Stimulated activated CD8-positive, alpha-beta memory T cell treated with anti-CD3 and anti-CD28 coated beads, Interleukin-12 subunit alpha, Interleukin-12 subunit beta, amount 100 ng/mL, for 24 hours (primary cell): ENCODE data around the gene ARHGAP10.

Source experiments
- DNase-seq: peaks from one replicate; pipeline ENCODE4 v3.0.0-alpha.2; 2020; ENCODE audit errors: extremely low read depth

Gene ARHGAP10

GRCh38 chr4:147732518-147733235 is 789 bp downstream of the ARHGAP10 start:
- no peak for DNase-seq

GRCh38 chr4:147733716-147734344 is 1.9 kb downstream of the ARHGAP10 start:
- DNase-seq: no peak

DNA sequence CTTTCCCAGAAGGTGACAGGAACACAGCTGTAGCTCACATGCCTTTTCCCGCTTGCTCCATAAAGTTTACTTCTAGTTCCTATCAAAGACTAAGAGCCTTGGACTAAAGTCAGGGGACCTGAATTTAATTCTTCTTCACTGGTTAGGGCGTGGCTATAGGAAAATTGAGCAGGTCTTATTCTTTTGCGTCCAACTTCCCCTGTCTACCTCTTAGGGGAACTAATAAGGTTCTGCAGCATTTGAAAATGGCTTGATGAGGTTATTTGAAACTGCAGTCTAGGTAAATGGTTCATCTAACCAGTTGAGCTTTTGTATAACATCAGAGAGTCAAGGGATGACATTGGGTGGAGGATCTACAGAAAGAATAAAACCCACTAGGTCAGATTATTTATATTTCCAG is 2.6 kb downstream of the ARHGAP10 start:
- no peak for DNase-seq

DNA sequence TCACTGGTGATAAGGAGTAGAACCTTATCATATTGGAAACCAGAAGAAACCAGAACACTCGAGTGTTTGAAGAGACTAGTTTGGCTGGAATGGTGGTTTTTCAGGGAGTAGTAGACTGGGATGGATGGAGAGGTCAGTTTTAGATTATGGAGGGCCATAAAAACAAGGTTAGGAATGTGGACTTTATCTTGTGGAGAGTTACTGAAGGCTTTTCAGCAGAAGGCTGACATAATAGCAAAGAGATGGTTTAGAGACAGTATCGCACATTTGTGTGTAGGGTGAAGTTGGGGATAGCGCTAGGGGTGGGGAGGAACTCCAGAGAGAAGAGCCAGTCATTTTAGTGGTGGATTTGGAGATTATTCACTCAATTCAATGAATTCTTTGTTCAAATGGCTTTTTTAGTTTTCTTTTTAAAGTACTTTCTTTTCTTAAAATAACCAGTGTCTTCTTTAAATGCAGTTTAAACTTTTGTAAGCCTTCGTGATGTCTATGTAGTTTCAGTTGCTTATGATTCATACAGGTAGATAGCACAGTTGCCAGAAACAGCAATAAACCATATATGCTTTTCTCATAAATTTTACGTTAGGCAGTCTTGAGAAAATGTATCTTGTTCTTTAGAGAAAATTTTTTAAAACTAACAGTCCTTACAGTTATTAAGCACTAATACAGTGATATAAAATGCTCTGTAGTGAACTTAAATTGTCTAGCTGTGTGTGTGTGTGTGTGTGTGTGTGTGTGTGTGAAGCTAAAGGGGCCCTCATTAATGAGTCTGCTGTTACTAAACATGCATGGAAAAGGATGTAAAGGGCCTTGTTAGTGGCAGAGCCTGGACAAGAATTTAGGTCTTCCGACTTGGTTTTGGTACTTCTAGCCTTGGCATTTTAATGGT is 3.8 kb downstream of the ARHGAP10 start:
- DNase-seq: no peak

DNA sequence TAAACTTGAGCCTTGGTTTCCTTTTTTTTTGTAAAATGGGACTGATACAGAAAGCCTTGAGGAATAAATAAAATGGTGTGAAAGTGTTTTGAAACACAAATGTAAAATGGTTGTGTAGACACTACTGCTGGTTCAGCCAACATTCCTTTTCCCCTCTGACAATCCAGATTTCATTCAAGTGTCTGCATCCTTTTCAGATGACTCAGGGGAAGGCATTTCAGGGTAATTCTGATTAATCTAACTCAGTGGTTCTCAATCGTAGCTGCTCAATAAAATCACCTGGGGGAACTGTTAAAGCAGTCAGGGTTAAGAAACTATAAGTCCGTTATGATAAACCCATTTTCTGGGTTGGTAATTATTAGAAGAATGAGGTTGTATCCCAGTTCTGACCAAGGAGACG is 4.6 kb downstream of the ARHGAP10 start:
- DNase-seq: no peak

DNA sequence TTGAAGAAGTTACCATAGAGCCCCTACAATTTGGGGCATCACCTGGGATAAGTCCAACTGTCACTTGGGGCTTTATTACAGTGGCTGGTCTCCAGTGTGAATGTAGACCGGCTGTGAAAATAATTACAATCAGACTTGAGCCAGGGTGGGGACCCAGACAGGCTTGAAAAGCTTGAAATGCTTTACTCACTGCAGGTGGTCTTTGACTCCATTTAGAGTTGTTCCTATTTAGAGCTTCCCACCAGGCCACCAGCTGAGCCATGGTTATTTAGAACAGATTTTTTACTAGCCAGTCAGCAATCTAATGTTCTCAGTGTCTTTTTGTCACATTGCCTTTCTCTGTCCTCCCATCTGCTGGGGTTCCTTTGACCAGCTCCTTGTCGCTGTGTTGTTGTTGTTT is 5.7 kb downstream of the ARHGAP10 start:
- no peak for DNase-seq

GRCh38 chr4:147739239-147739823 is 7.4 kb downstream of the ARHGAP10 start:
- DNase-seq: no peak

DNA sequence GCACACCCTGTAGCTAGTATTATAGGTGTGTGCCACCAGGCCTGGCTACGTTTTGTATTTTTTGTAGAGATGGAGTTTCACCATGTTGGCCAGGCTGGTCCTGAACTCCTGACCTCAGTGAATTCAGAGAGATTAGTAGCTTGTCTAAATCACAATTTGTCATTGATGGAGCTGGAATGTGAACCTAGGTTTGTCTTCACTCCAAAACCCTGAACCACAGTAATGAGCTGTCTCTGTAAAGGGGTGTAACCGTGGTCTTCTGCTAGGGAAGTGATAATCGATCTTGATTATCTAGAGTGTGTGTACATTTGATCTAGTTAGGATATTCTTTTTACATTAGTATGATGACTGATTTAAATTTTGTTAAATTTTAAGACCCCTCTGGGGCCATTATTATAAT is 8.3 kb downstream of the ARHGAP10 start:
- no peak for DNase-seq

- DNase-seq: no peak
These were observed 9.4 kb downstream of the ARHGAP10 start for GRCh38 chr4:147741190-147741788.

DNA sequence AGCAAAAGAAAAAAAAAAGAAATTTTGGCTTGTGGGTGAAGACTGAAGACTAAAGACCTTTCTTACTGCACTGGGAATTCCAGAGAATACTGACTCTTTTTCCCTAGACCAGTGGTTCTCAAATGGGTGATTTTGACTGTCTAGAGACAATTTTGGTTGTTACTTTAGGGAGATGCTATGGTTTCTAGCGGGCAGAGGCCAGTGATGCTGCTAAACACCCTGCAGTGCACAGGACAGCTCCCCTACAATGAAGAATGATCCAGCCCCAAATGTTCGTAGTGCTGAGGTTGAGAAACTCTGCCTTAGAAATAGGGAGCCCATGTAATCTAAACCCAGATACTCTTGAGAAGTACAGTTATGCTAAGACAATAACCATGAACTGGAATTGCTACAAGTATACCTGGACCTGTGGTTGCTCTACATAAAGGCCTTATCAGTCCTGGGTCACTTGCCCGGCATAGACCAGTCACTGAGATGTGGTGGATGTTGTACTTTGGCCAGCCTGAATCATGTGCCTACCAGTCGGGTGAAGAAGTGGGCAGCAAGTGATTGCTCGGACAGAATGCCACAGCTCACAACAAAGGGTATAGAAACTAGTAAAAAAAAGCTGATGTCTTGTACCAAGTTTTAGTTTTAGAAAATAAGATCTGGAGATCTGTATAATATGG is 16.0 kb downstream of the ARHGAP10 start:
- DNase-seq: no peak

DNA sequence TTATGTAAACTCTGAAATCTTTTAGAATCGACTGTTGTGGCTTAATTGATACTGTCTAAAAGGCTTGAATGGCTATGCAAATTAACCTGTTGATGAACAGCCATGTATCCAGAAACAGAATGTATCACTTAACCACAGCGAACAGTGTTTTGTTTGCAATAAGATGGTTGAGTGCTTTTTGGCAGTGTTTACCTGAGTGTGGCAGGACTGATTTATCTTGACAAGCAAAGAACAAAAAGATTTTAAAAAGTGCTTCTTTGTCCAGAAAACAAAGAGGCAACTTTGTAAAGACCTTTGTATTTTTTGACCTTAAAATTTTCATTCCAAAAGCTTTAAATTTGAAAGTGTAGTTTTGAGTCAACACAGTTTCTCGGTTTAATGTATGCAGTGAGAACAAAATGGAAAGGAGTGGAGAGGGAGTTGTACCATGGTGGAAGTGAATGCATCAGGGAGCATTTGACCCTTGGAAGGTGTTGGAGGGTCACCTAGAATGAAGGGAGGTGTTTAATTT is 18.0 kb downstream of the ARHGAP10 start:
- DNase-seq: no peak

GRCh38 chr4:147753047-147753446 is 21.2 kb downstream of the ARHGAP10 start:
- no peak for DNase-seq

GRCh38 chr4:147754037-147754445 is 22.2 kb downstream of the ARHGAP10 start:
- DNase-seq: no peak

GRCh38 chr4:147755561-147756295 is 23.8 kb downstream of the ARHGAP10 start:
- no peak for DNase-seq

DNA sequence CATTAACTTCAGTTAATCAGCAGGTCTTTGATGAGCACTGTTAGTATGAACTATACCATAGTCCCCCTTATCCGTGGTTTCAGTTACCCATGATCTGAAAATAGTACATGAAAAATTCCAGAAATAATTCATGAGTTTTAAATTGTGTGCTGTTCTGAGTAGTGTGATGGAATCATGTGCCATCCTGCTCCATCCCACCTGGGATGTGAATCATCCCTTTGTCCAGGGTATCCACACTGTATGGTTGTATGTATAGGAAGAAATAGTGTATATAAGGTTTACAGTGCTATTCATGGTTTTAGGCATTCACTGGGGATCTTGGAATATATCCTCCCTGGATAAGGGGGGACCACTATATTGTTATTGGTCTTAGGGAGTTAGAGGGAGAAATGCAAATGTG is 24.5 kb downstream of the ARHGAP10 start:
- DNase-seq: no peak

DNA sequence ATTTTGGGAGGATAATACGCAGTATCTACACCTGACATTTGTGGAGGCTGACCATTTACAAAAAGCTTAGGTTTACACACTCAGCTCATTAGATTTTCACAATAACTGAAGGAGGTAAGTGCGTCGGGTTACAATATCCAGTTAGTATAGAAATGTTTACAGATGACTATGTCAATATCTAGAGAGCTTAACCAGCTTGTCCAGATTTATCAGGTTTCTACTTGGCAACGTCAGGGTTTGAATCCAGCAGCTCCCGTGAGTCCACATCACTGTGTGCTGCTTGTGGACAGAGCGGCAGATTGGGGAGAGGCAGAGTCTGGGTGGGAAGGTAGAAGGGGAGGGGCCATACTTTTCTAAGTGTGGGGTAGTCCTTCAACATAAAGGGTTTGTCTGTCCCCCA is 28.3 kb downstream of the ARHGAP10 start:
- DNase-seq: no peak

DNA sequence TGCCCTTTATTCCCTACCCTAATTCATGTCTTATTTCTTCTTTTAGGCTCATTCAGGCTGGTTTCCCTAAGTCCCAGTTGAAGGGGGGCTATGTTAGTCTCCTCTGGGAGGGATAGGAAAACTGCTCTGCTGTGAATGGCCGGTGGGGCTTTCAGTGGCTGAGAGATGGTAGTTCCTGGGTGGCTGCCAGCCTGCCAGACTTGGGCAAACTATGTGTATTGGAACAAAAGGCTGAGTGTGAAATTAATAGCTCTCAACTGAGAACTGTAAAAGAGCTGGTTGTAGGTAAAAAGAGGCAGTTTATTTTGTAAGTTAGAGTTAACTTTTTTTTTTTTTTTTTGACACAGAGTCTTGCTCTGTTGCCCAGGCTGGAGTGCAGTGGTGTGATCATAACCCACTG is 28.8 kb downstream of the ARHGAP10 start:
- no peak for DNase-seq

DNA sequence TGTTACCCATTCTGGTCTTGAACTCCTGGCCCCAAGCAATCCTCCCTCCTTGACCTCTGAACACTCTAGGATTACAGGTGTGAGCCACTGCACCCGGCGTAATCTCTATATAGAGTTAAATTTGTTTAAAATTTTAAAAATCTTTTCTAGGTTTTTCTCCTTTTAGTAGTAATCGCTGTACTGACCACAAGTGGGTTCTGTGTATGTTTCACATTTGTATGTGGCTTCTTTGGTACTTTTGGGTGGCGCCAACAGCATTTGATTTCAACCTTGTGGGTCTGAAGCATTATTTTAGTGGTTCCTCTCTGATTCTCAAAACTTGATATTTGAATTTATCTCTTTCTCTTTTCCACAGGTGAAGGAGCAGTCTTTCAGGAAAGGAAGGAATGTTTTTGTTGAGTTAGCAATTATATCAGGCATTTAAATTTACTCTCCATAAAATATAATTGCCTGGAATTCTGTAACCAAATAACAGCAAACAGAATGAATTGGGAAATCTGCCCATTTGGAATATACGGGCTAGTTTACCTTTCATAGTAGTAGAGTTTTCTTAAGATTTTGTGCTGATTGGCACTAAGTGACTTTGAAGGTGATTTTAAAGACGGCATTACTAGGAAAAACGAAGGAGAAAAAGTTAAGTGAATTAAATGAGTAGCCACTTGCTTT is 29.5 kb downstream of the ARHGAP10 start:
- no peak for DNase-seq

- DNase-seq: no peak
These were observed 32.4 kb downstream of the ARHGAP10 start for GRCh38 chr4:147764337-147764736.

GRCh38 chr4:147765121-147765529 is 33.2 kb downstream of the ARHGAP10 start:
- no peak for DNase-seq
